Rectal smooth muscle tissue (tissue), 1 donor: Measurements from ENCODE around the gene PXMP4.
"Not testable (repeated sequence)": the region's sequence is repeated elsewhere in the genome, so short reads cannot be mapped to it uniquely, and the experiment has no call there.

Source experiments
- H3K27ac ChIP-seq: one replicate; pipeline ENCODE4 v1.7.0; 2013; ENCODE audit warnings: low read depth, low read length, inconsistent platforms
- H3K27me3 ChIP-seq: one replicate; pipeline ENCODE4 v1.7.0; 2013; ENCODE audit warnings: low read length; ENCODE audit not compliant: control insufficient read depth, insufficient read depth
- H3K36me3 ChIP-seq: one replicate; pipeline ENCODE4 v1.7.0; 2013; ENCODE audit warnings: low read length; ENCODE audit not compliant: control insufficient read depth, insufficient read depth
- H3K4me1 ChIP-seq: one replicate; pipeline ENCODE4 v1.7.0; 2013; ENCODE audit warnings: low read length; ENCODE audit not compliant: control insufficient read depth, insufficient read depth
- H3K4me3 ChIP-seq: one replicate; pipeline ENCODE4 v1.7.0; 2013; ENCODE audit warnings: low read length
- H3K9ac ChIP-seq: one replicate; pipeline ENCODE4 v1.7.0; 2013; ENCODE audit warnings: low read length

The PXMP4 gene, protein sequence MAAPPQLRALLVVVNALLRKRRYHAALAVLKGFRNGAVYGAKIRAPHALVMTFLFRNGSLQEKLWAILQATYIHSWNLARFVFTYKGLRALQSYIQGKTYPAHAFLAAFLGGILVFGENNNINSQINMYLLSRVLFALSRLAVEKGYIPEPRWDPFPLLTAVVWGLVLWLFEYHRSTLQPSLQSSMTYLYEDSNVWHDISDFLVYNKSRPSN

DNA sequence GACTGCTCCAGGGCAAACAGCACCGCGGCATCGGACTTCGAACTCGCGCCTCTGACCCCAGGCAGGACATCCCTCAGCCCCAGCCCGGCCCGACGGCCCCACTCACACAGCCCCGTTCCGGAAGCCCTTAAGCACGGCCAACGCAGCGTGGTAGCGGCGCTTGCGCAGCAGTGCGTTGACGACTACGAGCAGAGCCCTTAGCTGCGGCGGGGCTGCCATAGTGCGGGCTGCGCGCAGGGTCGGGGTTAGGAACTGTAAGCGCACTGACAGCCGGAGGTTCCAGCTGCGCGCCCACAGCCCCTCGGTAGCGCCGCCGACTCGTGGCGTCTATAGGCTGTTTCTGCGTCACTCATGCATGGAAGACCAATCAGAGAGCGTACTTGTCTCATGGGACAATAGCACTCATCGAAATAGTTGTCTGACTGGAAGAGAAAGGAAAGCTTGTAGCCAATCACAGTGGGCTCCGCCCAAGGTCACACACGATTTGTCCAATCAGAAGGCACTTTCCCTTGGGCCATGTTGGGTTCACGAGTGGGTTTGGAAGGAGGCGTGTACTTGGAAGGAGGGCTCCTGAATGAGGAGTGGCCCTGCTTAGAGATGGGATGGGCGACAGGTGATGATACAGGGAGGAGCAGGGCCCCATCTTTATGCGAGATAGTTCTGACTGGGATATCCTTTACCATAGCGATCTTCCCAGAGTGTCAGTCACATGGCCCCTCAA is at the start of gene PXMP4:
TSS of gene PXMP4 (minus strand) at position 322 of the 721 bp plus-strand sequence. CDS start at position 219, 103 bp downstream.
- Histone ChIP-seq H3K36me3 (no peaks in the 10 kb centered on the region), H3K4me1 (no peaks in the 10 kb centered on the region), H3K27me3 (no peaks in the 10 kb centered on the region), H3K4me3 (peak within 1 kb of the TSS; percentile 71), H3K9ac (peak within 1 kb of the TSS; percentile 50), H3K27ac (peak within 1 kb of the TSS; percentile 78)

DNA sequence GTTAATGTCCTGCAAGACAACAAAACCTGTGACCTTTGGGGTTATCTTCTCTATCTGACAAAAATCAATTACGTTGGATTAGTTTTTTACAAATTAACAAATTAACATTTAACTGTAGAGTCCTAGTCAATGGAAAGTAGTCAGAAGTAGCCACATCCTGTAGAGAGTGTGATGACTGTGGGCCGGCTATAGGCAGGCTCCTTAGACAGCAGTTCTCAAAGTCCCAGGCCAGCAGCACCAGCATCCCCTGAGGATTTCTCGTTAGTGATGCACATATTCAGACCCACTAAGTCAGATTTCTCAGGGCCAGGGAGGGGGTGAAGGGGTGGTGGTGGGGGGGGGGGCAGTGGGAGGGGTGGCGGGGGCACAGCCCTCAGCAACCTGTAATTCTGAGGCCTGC is 48.9 kb upstream of the PXMP4 start:
- Histone ChIP-seq H3K9ac (no peak overlapping the region), H3K4me1 (no peaks in the 10 kb centered on the region), H3K27me3 (no peaks in the 10 kb centered on the region), H3K36me3 (peaks cover 2% of the 10 kb centered on the region), H3K27ac (no peak overlapping the region), H3K4me3 (no peak overlapping the region)

- H3K27me3 ChIP-seq: no peaks in the 10 kb centered on the region
- H3K27ac ChIP-seq: no peak overlapping the region
- H3K4me3 ChIP-seq: no peak overlapping the region
- no peaks in the 10 kb centered on the region for H3K4me1 ChIP-seq
- no peak overlapping the region for H3K9ac ChIP-seq
- H3K36me3 ChIP-seq: peaks cover 2% of the 10 kb centered on the region
These were observed 47.6 kb upstream of the PXMP4 start for GRCh38 chr20:33767777-33768138.

DNA sequence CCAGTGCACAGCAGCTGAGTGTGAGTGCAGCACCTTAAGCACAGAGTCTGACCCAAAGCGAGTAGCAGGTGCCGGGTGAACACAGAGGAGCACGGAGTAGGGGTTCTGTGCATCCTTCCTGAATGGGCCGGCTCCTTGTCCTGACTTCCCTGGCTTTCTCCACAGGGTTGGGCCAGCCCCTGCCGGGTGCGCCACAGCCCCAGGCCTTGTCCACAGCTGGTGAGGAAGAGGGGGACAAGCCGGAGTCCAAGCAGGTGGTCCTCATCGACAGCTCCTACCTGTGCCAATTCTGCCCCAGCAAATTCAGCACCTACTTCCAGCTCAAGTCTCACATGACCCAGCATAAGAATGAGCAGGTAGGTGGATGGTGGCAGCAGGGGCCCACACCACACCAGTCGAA is 46.6 kb upstream of the PXMP4 start:
- no peak overlapping the region for H3K27ac ChIP-seq
- no peaks in the 10 kb centered on the region for H3K4me1 ChIP-seq
- H3K9ac ChIP-seq: no peak overlapping the region
- peaks cover 5% of the 10 kb centered on the region for H3K36me3 ChIP-seq
- no peak overlapping the region for H3K4me3 ChIP-seq
- H3K27me3 ChIP-seq: no peaks in the 10 kb centered on the region

- Histone ChIP-seq H3K36me3 (peaks cover 7% of the 10 kb centered on the region), H3K27me3 (no peaks in the 10 kb centered on the region), H3K4me3 (no peak overlapping the region), H3K27ac (no peak overlapping the region), H3K9ac (no peak overlapping the region), H3K4me1 (no peaks in the 10 kb centered on the region)
These were observed 45.5 kb upstream of the PXMP4 start for GRCh38 chr20:33765592-33765991.

DNA sequence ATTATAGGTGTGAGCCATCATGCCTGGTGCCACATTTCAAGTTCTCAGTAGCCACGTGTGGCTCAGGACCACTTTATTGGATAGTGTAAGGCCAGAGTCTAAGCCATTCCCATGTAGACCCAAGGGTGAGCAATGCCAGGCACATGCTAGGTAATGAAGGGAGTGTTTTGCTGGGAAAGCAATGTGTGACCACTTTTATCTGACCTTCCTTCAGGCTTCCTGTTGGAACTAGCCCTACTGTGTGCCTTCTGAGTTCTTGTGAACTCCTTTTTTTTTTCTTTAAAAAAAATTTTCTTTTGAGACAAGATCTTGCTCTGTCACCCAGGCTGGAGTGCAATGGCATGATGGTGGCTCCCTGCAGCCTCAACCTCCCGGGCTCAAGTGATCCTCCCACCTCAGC is 45.0 kb upstream of the PXMP4 start:
- Histone ChIP-seq H3K36me3 (peaks cover 7% of the 10 kb centered on the region), H3K27ac (no peak overlapping the region), H3K27me3 (no peaks in the 10 kb centered on the region), H3K4me3 (no peak overlapping the region), H3K4me1 (no peaks in the 10 kb centered on the region), H3K9ac (no peak overlapping the region)

DNA sequence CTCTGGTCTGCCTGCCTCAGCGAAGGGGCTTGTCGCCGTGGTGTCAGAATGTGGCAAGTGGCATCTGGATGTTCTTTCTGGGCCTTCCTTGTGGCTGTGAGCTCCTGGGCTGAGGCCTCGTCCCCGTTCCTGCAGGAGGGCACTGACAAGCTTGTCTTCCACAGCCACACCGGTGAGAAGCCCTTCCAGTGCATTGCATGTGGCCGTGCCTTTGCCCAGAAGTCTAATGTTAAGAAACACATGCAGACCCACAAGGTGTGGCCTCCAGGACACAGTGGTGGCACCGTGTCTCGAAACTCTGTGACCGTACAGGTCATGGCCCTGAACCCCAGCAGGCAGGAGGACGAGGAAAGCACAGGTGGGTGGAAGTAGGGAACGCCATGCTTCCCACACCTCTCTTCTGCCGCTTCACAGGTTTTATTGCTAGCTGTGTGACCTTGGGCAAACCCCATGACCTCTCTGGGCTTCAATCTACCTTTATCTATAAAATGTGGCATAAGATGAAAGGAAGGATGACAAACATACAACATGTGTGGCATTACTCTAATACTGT is 41.7 kb upstream of the PXMP4 start:
- Histone ChIP-seq H3K27ac (no peak overlapping the region), H3K4me1 (no peaks in the 10 kb centered on the region), H3K27me3 (no peaks in the 10 kb centered on the region)

DNA sequence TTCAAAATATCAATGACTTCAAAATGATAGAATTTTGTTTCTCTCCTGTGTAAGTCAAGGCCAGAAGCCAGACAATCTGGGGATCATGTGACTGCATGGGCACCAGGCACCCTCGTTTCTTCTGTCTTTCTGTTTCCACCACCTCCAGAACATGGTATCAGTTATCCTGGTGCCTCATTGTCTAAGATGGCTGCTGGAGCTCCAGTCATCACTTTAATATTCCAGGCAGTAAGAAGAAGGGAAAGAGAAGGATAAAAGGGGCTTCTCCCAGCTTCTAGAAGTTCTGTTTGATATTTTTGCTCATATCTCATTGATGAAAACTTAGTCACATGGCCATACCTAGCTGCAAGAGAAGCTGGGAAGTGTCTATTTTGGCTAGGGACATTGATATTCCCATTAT is 37.3 kb upstream of the PXMP4 start:
- no peak overlapping the region for H3K27ac ChIP-seq
- no peaks in the 10 kb centered on the region for H3K4me1 ChIP-seq
- no peak overlapping the region for H3K9ac ChIP-seq
- no peaks in the 10 kb centered on the region for H3K27me3 ChIP-seq
- H3K4me3 ChIP-seq: no peak overlapping the region
- peaks cover 21% of the 10 kb centered on the region for H3K36me3 ChIP-seq

More for the DNA sequence above, 41.7 kb upstream of the PXMP4 start:
- Histone ChIP-seq H3K36me3 (peaks cover 13% of the 10 kb centered on the region), H3K9ac (no peak overlapping the region), H3K4me3 (no peak overlapping the region)

DNA sequence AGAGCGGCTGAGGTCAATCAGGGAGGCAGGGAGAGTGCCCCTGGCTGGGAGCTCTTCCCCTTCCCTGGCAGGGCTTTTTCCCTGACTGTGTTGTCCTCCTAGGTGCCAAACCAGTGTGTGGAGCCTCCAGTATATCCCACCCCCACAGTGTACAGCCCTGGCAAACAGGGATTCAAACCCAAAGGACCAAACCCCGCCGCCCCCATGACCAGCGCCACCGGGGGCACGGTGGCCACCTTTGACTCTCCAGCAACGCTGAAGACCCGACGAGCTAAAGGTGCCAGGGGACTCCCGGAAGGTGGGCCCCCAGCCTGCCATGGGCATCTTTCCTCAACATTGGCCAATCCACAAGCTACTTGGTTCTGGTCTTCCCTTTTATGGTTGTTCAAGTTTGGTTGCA is 36.9 kb upstream of the PXMP4 start:
- Histone ChIP-seq H3K27me3 (no peaks in the 10 kb centered on the region), H3K36me3 (peaks cover 21% of the 10 kb centered on the region)

GRCh38 chr20:33755936-33756490 is 35.9 kb upstream of the PXMP4 start:
- not testable (repeated sequence) for H3K27ac ChIP-seq, H3K27me3 ChIP-seq, H3K4me1 ChIP-seq, H3K9ac ChIP-seq, H3K4me3 ChIP-seq
- H3K36me3 ChIP-seq: peaks cover 16% of the 10 kb centered on the region

More for the DNA sequence above, 36.9 kb upstream of the PXMP4 start:
- H3K4me1 ChIP-seq: no peaks in the 10 kb centered on the region
- H3K4me3 ChIP-seq: no peak overlapping the region
- no peak overlapping the region for H3K9ac ChIP-seq
- H3K27ac ChIP-seq: no peak overlapping the region

GRCh38 chr20:33753763-33754162 is 33.7 kb upstream of the PXMP4 start:
- Histone ChIP-seq H3K27me3 (no peaks in the 10 kb centered on the region), H3K4me1 (no peaks in the 10 kb centered on the region), H3K4me3 (no peak overlapping the region), H3K36me3 (peaks cover 18% of the 10 kb centered on the region), H3K27ac (no peak overlapping the region), H3K9ac (no peak overlapping the region)

- peaks cover 18% of the 10 kb centered on the region for H3K36me3 ChIP-seq
- H3K4me1 ChIP-seq: no peaks in the 10 kb centered on the region
These were observed 33.0 kb upstream of the PXMP4 start for GRCh38 chr20:33753143-33753542.

More at GRCh38 chr20:33753143-33753542, 33.0 kb upstream of the PXMP4 start:
- Histone ChIP-seq H3K9ac (no peak overlapping the region), H3K4me3 (no peak overlapping the region), H3K27me3 (no peaks in the 10 kb centered on the region), H3K27ac (no peak overlapping the region)
